Measurements from ENCODE around the gene SFMBT2.

DNA sequence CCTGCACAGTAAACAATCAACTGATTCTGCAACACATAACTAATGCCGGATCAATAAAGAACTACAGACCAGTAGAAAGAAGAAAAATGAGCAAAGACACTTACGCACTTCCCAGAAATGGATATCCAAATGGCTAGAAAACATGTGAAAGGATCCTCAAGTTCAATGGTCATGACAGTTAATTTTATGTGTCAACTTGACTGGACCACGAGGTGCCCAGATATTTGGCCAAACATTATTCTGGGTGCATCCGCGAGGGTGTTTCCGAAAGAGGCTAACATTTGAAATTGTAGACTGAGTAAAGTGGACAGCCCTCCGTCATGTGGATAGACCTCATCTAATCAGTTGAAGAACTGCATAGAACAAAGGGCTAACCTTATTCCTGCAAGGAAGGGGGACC is 102.0 kb downstream of the SFMBT2 start:
- TF ChIP-seq, protein P1, sequence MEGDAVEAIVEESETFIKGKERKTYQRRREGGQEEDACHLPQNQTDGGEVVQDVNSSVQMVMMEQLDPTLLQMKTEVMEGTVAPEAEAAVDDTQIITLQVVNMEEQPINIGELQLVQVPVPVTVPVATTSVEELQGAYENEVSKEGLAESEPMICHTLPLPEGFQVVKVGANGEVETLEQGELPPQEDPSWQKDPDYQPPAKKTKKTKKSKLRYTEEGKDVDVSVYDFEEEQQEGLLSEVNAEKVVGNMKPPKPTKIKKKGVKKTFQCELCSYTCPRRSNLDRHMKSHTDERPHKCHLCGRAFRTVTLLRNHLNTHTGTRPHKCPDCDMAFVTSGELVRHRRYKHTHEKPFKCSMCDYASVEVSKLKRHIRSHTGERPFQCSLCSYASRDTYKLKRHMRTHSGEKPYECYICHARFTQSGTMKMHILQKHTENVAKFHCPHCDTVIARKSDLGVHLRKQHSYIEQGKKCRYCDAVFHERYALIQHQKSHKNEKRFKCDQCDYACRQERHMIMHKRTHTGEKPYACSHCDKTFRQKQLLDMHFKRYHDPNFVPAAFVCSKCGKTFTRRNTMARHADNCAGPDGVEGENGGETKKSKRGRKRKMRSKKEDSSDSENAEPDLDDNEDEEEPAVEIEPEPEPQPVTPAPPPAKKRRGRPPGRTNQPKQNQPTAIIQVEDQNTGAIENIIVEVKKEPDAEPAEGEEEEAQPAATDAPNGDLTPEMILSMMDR (IDR thresholded peaks at IDR 0.05; ENCODE audit: low read depth, low read length): no peak
- no peak for TF ChIP-seq EZH2phosphoT487 (IDR thresholded peaks at IDR 0.05; ENCODE audit: low read depth)
